Neural cell (in vitro differentiated cells): Measurements from ENCODE around the gene GARIN3. TPM values are rescaled to one million over a fixed set of nuclear protein-coding genes. Genes with fewer than 3 reads are reported as not detected.

Experiments
- H2AFZ ChIP-seq: fragments of 200-600, 300-800 bp; sonication (generic), shearing (Covaris generic); 2 replicates; pipeline ENCODE4 v1.6.0; 2014; ENCODE audit warnings: low read depth, mild to moderate bottlenecking, antibody characterized with exemption, low read length, moderate library complexity
- H3F3A ChIP-seq: fragments of 200-600 bp; shearing (Covaris generic); 2 replicates; pipeline ENCODE4 v1.6.1; 2016; ENCODE audit warnings: mild to moderate bottlenecking, moderate library complexity, mixed read lengths, antibody characterized with exemption, low read length; ENCODE audit not compliant: insufficient read depth, poor library complexity, severe bottlenecking
- H3K27ac ChIP-seq: fragments of 200-600, 300-800 bp; sonication (generic), shearing (Covaris generic); 2 replicates; pipeline ENCODE4 v1.5.1; 2014; ENCODE audit warnings: mild to moderate bottlenecking, low read length, moderate library complexity
- H3K27me3 ChIP-seq: fragments of 300-800, 200-600 bp; sonication (generic), shearing (Covaris generic); 2 replicates; pipeline ENCODE4 v1.6.0; 2014; ENCODE audit warnings: mild to moderate bottlenecking, low read depth, low read length, moderate library complexity; ENCODE audit not compliant: insufficient read depth
- H3K36me3 ChIP-seq: fragments of 300-800, 200-600 bp; sonication (generic), shearing (Covaris generic); 2 replicates; pipeline ENCODE4 v1.5.1; 2014; ENCODE audit warnings: mild to moderate bottlenecking, antibody characterized with exemption, low read length, moderate library complexity; ENCODE audit not compliant: insufficient read depth
- H3K4me2 ChIP-seq: fragments of 300-800, 200-600 bp; sonication (generic), shearing (Covaris generic); 2 replicates; pipeline ENCODE4 v1.6.0; 2014; ENCODE audit warnings: mild to moderate bottlenecking, low read length
- H3K4me3 ChIP-seq: fragments of 300-800, 200-600 bp; sonication (generic), shearing (Covaris generic); 2 replicates; pipeline ENCODE4 v1.5.1; 2014; ENCODE audit warnings: mild to moderate bottlenecking, low read length, moderate library complexity
- H3K79me2 ChIP-seq: fragments of 200-600 bp; shearing (Covaris generic); replicated peaks from 2 replicates; pipeline ENCODE4 v1.6.0; 2014; ENCODE audit warnings: mild to moderate bottlenecking, low read length, moderate library complexity; ENCODE audit not compliant: insufficient read depth
- H3K9ac ChIP-seq: fragments of 300-800, 200-600 bp; sonication (generic), shearing (Covaris generic); 2 replicates; pipeline ENCODE4 v1.6.1; 2016; ENCODE audit warnings: mild to moderate bottlenecking, low read length, mixed read lengths
- H3K9me2 ChIP-seq: fragments of 200-600 bp; shearing (Covaris generic); 2 replicates; pipeline ENCODE4 v1.6.1; 2016; ENCODE audit warnings: mild to moderate bottlenecking, low read length, mixed read lengths; ENCODE audit not compliant: insufficient read depth
- H3K9me3 ChIP-seq: fragments of 200-600, 300-800 bp; sonication (generic), shearing (Covaris generic); 2 replicates; pipeline ENCODE4 v1.6.1; 2016; ENCODE audit warnings: mild to moderate bottlenecking, mixed run types, low read length, moderate library complexity, mixed read lengths
- H4K20me1 ChIP-seq: fragments of 200-600 bp; shearing (Covaris generic); 2 replicates; pipeline ENCODE4 v1.6.1; 2016; ENCODE audit warnings: mild to moderate bottlenecking, mixed run types; ENCODE audit not compliant: insufficient read depth
- CTCF ChIP-seq: fragments of 450-650 bp; IDR thresholded peaks from 2 replicates; pipeline ENCODE4 v1.5.1; 2014; ENCODE audit warnings: antibody characterized with exemption, mild to moderate bottlenecking, moderate library complexity; ENCODE audit not compliant: poor library complexity, severe bottlenecking
- EP300 ChIP-seq: fragments of 450-650 bp; conservative IDR thresholded peaks from 2 replicates; pipeline ENCODE4 v1.6.1; 2014; ENCODE audit warnings: antibody characterized with exemption, mild to moderate bottlenecking, moderate library complexity; ENCODE audit not compliant: poor library complexity, severe bottlenecking
- EZH2 ChIP-seq: fragments of 200-600, 300-800 bp; shearing (Covaris generic), sonication (generic); IDR thresholded peaks from 2 replicates; pipeline ENCODE4 v1.6.1; 2014; ENCODE audit warnings: antibody characterized with exemption, low read length, borderline replicate concordance, mild to moderate bottlenecking; ENCODE audit not compliant: insufficient read depth, poor library complexity, severe bottlenecking
- MXI1 ChIP-seq: fragments of 450-650 bp; conservative IDR thresholded peaks from 2 replicates; pipeline ENCODE4 v1.6.1; 2014; ENCODE audit warnings: antibody characterized with exemption, mild to moderate bottlenecking; ENCODE audit not compliant: poor library complexity, severe bottlenecking
- POLR2AphosphoS5 ChIP-seq: IDR thresholded peaks from 2 replicates; pipeline ENCODE4 v1.6.1; 2012
- RAD21 ChIP-seq: fragments of 450-650 bp; conservative IDR thresholded peaks from 2 replicates; pipeline ENCODE4 v1.6.1; 2014; ENCODE audit warnings: antibody characterized with exemption, mild to moderate bottlenecking, moderate library complexity
- REST ChIP-seq: IDR thresholded peaks from 2 replicates; pipeline ENCODE4 v1.6.1; 2012; ENCODE audit warnings: borderline replicate concordance
- SMC3 ChIP-seq: fragments of 450-650 bp; conservative IDR thresholded peaks from 2 replicates; pipeline ENCODE4 v1.6.1; 2014; ENCODE audit warnings: antibody characterized with exemption, mild to moderate bottlenecking, moderate library complexity; ENCODE audit not compliant: poor library complexity
- TAF1 ChIP-seq: IDR thresholded peaks from 2 replicates; pipeline ENCODE4 v1.6.1; 2012; ENCODE audit warnings: low read depth
- polyA plus RNA-seq: library from polyadenylated mRNA; depleted of rRNA; stranded (reverse); fragments of >200 nt; gene quantifications from 2 replicates; pipeline ENCODE4 v1.2.3, GENCODE V29; 2014

GARIN3 gene
- polyA plus RNA-seq, 1 donor from 2014 or later, result not detected

GRCh38 chr5:157198277-157198986 is 32.4 kb upstream of the GARIN3 start:
- H3K36me3 ChIP-seq, result no peaks in the 10 kb centered on the region
- no peak overlapping the region for H3K9ac ChIP-seq
- no peaks in the 10 kb centered on the region for H3K79me2 ChIP-seq
- H3K4me3 ChIP-seq, result no peak overlapping the region
- no peak overlapping the region for H3K4me2 ChIP-seq
- H3K9me2 ChIP-seq, result no peaks in the 10 kb centered on the region
- TF ChIP-seq RAD21, result no peak
- no peak for TF ChIP-seq CTCF
- TF ChIP-seq EZH2, result no peak
- no peak for TF ChIP-seq POLR2AphosphoS5
- no peak for TF ChIP-seq MXI1
- TF ChIP-seq TAF1, result no peak
- no peak for TF ChIP-seq EP300
- no peak for TF ChIP-seq SMC3
- no peak for TF ChIP-seq REST
- no peak overlapping the region for H3K27ac ChIP-seq
- no peaks in the 10 kb centered on the region for H3K27me3 ChIP-seq
- H3K9me3 ChIP-seq, result no peaks in the 10 kb centered on the region
- H3F3A ChIP-seq, result no peaks in the 10 kb centered on the region
- H2AFZ ChIP-seq, result no peak overlapping the region
- no peaks in the 10 kb centered on the region for H4K20me1 ChIP-seq

GRCh38 chr5:157197086-157197485 is 31.0 kb upstream of the GARIN3 start:
- no peaks in the 10 kb centered on the region for H3K9me3 ChIP-seq
- H3K4me3 ChIP-seq, result no peak overlapping the region
- H3F3A ChIP-seq, result no peaks in the 10 kb centered on the region
- H3K79me2 ChIP-seq, result no peaks in the 10 kb centered on the region
- H3K9me2 ChIP-seq, result no peaks in the 10 kb centered on the region
- no peak overlapping the region for H2AFZ ChIP-seq
- no peaks in the 10 kb centered on the region for H3K36me3 ChIP-seq
- TF ChIP-seq EP300 (no peak), RAD21 (no peak), EZH2 (no peak), CTCF (no peak), POLR2AphosphoS5 (no peak), MXI1 (no peak)
- H3K9ac ChIP-seq, result no peak overlapping the region
- no peak overlapping the region for H3K27ac ChIP-seq
- no peaks in the 10 kb centered on the region for H3K27me3 ChIP-seq
- H3K4me2 ChIP-seq, result no peak overlapping the region
- H4K20me1 ChIP-seq, result no peaks in the 10 kb centered on the region
